ENCODE measurements around the gene UCP3. TPM values are rescaled to one million over a fixed set of nuclear protein-coding genes. Genes with fewer than 3 reads are reported as not detected.

Gene UCP3
- polyA plus RNA-seq, 1 donor (not counting 4 experiments of a cell fraction or from before 2014, with no cell fraction given): 0.52 TPM

DNA sequence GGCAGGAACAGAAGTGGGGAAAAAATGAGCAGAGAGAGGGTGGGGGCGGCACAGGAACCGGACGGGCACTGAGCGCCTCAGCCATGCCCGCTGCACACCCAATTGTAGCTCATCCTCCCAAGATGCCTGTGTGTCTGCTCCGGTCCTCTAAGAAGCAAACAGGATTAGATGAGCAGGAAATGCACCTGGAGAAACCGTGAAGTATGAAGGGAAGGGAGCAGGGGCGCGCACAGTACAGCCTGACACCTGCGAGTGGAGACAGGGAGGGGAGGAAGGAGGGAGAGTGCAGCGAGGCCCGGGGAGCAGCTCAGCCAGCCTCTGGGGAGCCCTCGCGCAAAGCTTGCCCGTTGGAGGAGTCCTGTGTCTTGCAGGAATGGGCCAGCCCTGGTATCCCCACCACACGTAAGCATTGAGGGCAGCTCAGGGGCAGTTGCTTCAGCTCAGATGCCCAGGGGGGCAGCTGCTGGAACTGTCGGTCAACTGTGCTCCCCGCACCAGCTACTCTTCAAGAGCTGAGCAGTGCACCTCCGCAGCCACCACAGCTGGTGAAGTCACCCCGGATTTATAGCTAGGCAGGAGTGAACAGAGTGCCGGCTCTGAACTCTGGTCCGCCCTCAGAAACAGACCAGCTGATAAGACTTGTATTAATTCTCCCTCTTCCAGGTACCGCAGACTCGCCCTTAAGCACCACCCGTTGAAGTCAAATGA, 51.1 kb downstream of the UCP3 start:
- Histone ChIP-seq H3K27ac (ENCODE audit: control insufficient read depth, insufficient read depth, low read length) (no peak overlapping the region), H3K79me2 (ENCODE audit: control insufficient read depth, insufficient read depth, low read length) (no peaks in the 10 kb centered on the region), H3K4me1 (ENCODE audit: control insufficient read depth, extremely low read depth, insufficient read depth, low read length) (peaks cover 4% of the 10 kb centered on the region), H4K20me1 (ENCODE audit: control insufficient read depth, extremely low read depth, insufficient read depth, low read length) (no peaks in the 10 kb centered on the region), H3K9me3 (ENCODE audit: control insufficient read depth, low read depth, low read length) (no peaks in the 10 kb centered on the region), H3K36me3 (ENCODE audit: control insufficient read depth in 2 of 2, extremely low read depth in 1 of 2, insufficient read depth in 2 of 2, low read length in 2 of 2) (no peaks in the 10 kb centered on the region), H3K9ac (ENCODE audit: control insufficient read depth, extremely low read depth, insufficient read depth, low read length) (no peak overlapping the region), H3K9me1 (ENCODE audit: control insufficient read depth, extremely low read depth, insufficient read depth, low read length) (no peaks in the 10 kb centered on the region), H2AFZ (ENCODE audit: control insufficient read depth, low read length) (no peak overlapping the region), H3K4me2 (ENCODE audit: control insufficient read depth, extremely low read depth, insufficient read depth, low read depth, low read length) (no peak overlapping the region), H3K4me3 (ENCODE audit: control insufficient read depth in 2 of 3, extremely low read depth in 1 of 3, insufficient read depth in 2 of 3, low read depth in 1 of 3, low read length in 3 of 3) (no peak overlapping the region), H3K27me3 (ENCODE audit: control insufficient read depth, extremely low read depth, insufficient read depth, low read length) (peaks cover 9% of the 10 kb centered on the region)
- dilution Hi-C loops (cut with MboI; ENCODE audit: extremely low pct_ligation_motif_present, low sequenced_read_pairs): no loop called here
- no peak for DNase-seq (ENCODE audit: low read depth, low spot score)
- FAIRE-seq: no peak
- no peak for TF ChIP-seq EZH2 (IDR thresholded peaks at IDR 0.05; ENCODE audit: low read length)
- TF ChIP-seq, protein P1, sequence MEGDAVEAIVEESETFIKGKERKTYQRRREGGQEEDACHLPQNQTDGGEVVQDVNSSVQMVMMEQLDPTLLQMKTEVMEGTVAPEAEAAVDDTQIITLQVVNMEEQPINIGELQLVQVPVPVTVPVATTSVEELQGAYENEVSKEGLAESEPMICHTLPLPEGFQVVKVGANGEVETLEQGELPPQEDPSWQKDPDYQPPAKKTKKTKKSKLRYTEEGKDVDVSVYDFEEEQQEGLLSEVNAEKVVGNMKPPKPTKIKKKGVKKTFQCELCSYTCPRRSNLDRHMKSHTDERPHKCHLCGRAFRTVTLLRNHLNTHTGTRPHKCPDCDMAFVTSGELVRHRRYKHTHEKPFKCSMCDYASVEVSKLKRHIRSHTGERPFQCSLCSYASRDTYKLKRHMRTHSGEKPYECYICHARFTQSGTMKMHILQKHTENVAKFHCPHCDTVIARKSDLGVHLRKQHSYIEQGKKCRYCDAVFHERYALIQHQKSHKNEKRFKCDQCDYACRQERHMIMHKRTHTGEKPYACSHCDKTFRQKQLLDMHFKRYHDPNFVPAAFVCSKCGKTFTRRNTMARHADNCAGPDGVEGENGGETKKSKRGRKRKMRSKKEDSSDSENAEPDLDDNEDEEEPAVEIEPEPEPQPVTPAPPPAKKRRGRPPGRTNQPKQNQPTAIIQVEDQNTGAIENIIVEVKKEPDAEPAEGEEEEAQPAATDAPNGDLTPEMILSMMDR (optimal IDR thresholded peaks at IDR 0.05 in 1 of 3, IDR thresholded peaks at IDR 0.05 in 1 of 3, conservative IDR thresholded peaks at IDR 0.05 in 1 of 3; ENCODE audit: extremely low read depth in 1 of 3, insufficient read depth in 2 of 3, low read length in 3 of 3): no peak

DNA sequence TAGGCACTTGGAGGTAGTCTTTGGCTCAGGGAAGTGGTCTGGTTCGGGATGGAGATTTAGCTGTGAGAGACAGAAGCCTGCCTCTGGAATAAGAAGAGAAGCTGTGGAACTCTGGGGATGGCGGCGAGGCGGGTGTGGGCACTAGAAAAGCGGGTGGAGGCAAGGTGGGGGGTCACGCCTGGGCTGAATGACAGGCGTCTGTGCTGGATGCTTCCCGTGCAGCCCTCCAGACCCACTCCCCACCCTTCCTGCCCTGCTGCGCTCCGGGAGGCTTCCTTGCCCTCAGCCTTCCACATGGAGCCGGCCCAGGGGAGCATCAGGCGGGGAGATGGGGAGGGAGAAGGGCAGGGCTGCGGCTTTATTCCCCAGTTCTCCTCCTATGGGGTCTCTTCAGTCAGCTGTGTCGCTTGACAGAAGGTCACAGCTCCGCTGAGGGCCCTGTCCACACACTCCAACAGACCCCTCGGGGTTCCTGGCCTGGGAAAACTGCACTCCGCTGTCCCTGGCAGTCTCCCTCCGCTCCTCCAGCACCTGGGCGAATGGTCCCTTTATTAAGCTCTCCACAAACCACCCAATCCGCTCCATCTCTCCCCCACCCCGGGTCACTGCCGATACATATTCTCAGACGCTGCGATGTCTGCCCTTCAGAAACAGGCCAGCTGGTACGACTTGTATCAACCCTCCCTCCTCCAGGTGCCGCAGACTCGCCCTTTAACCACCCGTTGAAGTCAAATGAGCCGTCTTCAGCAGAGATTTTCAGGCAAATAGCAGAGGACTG, 51.8 kb downstream of the UCP3 start:
- Histone ChIP-seq H4K20me1 (ENCODE audit: control insufficient read depth, extremely low read depth, insufficient read depth, low read length) (no peaks in the 10 kb centered on the region), H2AFZ (ENCODE audit: control insufficient read depth, low read length) (no peak overlapping the region), H3K9me1 (ENCODE audit: control insufficient read depth, extremely low read depth, insufficient read depth, low read length) (no peaks in the 10 kb centered on the region), H3K27me3 (ENCODE audit: control insufficient read depth, extremely low read depth, insufficient read depth, low read length) (peaks cover 9% of the 10 kb centered on the region), H3K9ac (ENCODE audit: control insufficient read depth, extremely low read depth, insufficient read depth, low read length) (no peak overlapping the region), H3K4me1 (ENCODE audit: control insufficient read depth, extremely low read depth, insufficient read depth, low read length) (peaks cover 4% of the 10 kb centered on the region), H3K4me3 (ENCODE audit: control insufficient read depth in 2 of 3, extremely low read depth in 1 of 3, insufficient read depth in 2 of 3, low read depth in 1 of 3, low read length in 3 of 3) (no peak overlapping the region), H3K4me2 (ENCODE audit: control insufficient read depth, extremely low read depth, insufficient read depth, low read depth, low read length) (no peak overlapping the region), H3K27ac (ENCODE audit: control insufficient read depth, insufficient read depth, low read length) (no peak overlapping the region), H3K9me3 (ENCODE audit: control insufficient read depth, low read depth, low read length) (no peaks in the 10 kb centered on the region), H3K36me3 (ENCODE audit: control insufficient read depth in 2 of 2, extremely low read depth in 1 of 2, insufficient read depth in 2 of 2, low read length in 2 of 2) (no peaks in the 10 kb centered on the region), H3K79me2 (ENCODE audit: control insufficient read depth, insufficient read depth, low read length) (no peaks in the 10 kb centered on the region)
- FAIRE-seq (no peak), DNase-seq (ENCODE audit: low read depth, low spot score) (no peak)
- dilution Hi-C loops (cut with MboI; ENCODE audit: extremely low pct_ligation_motif_present, low sequenced_read_pairs): no loop called here
- no peak for TF ChIP-seq EZH2 (IDR thresholded peaks at IDR 0.05; ENCODE audit: low read length)
- TF ChIP-seq, protein P1 (optimal IDR thresholded peaks at IDR 0.05 in 1 of 3, IDR thresholded peaks at IDR 0.05 in 1 of 3, conservative IDR thresholded peaks at IDR 0.05 in 1 of 3; ENCODE audit: extremely low read depth in 1 of 3, insufficient read depth in 2 of 3, low read length in 3 of 3): no peak

All from keratinocyte (primary cell).